K562 (cell line): ENCODE data around the gene ABHD16B. TPM values are rescaled to one million over a fixed set of nuclear protein-coding genes. Genes with fewer than 3 reads are reported as not detected.

Experiments
- ATAC-seq: fragments of 200-7000 bp; cut with Tn5 transposase; 3 replicates; pipeline ENCODE4 v1.9.1; 2020; ENCODE audit warnings: moderate library complexity
- BruUV-seq: library from RNA; stranded (reverse); fragments of 400-500 nt; replicated peaks from 2 replicates; lab custom pipeline; 2021; lab: Mats Ljungman, UMichigan
- CTCF ChIA-PET: fragments of 300-600 bp; formaldehyde crosslinking; extraction: SDS; loops from one replicate; lab custom pipeline; 2021; ENCODE audit warnings: low intra/inter-chr PET ratio; lab: Yijun Ruan, JAX
- POLR2A ChIA-PET: fragments of 300-600, 350-650 bp; sonication (Branson Sonifier 250); formaldehyde crosslinking; extraction: SDS; loops from one replicate; lab custom pipeline; 2021; ENCODE audit warnings: antibody characterized with exemption, inconsistent platforms; lab: Yijun Ruan, JAX
- DNase-seq, 4 experiments: peaks; one replicate each; pipeline versions ENCODE4 v3.0.0 to v3.0.0-alpha.2; 2011 to 2018; ENCODE audit warnings: low spot score in 3 of 4, mixed read lengths in 3 of 4; ENCODE audit errors: extremely low read depth in 1 of 4
- FAIRE-seq: peaks from 2 replicates; lab custom pipeline; 2011; peaks lifted over from hg19 to GRCh38; lab: Jason Lieb, UNC
- H2AFZ ChIP-seq: 2 replicates; pipeline ENCODE4 v1.6.0; 2011; ENCODE audit warnings: low read depth, low read length, control low read depth, inconsistent platforms
- H3K27ac ChIP-seq: fragments of 200-600 bp; 3 replicates; pipeline ENCODE4 v1.8.0; 2011; ENCODE audit warnings: low read depth, mild to moderate bottlenecking, control low read depth, inconsistent platforms, low read length, moderate library complexity, mixed read lengths; ENCODE audit errors: extremely low read depth
- H3K27me3 ChIP-seq, 2 experiments: fragments of 300-600 bp in 1 of 2; 2 replicates in 1 of 2; 3 replicates in 1 of 2; pipeline versions ENCODE4 v1.6.0 to v1.8.0; 2011; ENCODE audit warnings: inconsistent platforms in 2 of 2, low read length in 2 of 2, mild to moderate bottlenecking in 1 of 2, mixed read lengths in 1 of 2, moderate library complexity in 1 of 2; ENCODE audit not compliant: control insufficient read depth in 2 of 2, insufficient read depth in 2 of 2
- H3K36me3 ChIP-seq: fragments of 300-600 bp; 3 replicates; pipeline ENCODE4 v1.8.0; 2011; ENCODE audit warnings: mild to moderate bottlenecking, low read length, inconsistent platforms; ENCODE audit not compliant: control insufficient read depth, insufficient read depth
- H3K4me1 ChIP-seq, 2 experiments: fragments of 200-600 bp in 1 of 2; replicated peaks in 1 of 2; 2 replicates in 1 of 2; 3 replicates in 1 of 2; pipeline versions ENCODE4 v1.5.1 to v1.8.0; 2011; ENCODE audit warnings: inconsistent platforms in 2 of 2, low read length in 2 of 2, mild to moderate bottlenecking in 1 of 2, mixed read lengths in 1 of 2, moderate library complexity in 1 of 2; ENCODE audit not compliant: control insufficient read depth in 2 of 2, insufficient read depth in 2 of 2
- H3K4me2 ChIP-seq: 2 replicates; pipeline ENCODE4 v1.6.1; 2011; ENCODE audit warnings: low read length, control low read depth, inconsistent platforms, mixed read lengths; ENCODE audit not compliant: insufficient read depth
- H3K4me3 ChIP-seq: fragments of 200-600 bp; sonication (generic), shearing (Covaris generic); 2 replicates; pipeline ENCODE4 v1.5.1; 2016; ENCODE audit warnings: control low read depth, inconsistent platforms
- H3K79me2 ChIP-seq: fragments of 200-600 bp; 3 replicates; pipeline ENCODE4 v1.8.0; 2011; ENCODE audit warnings: low read length, inconsistent platforms; ENCODE audit not compliant: control insufficient read depth, insufficient read depth
- H3K9ac ChIP-seq, 2 experiments: 2 replicates each; pipeline versions ENCODE4 v1.6.0 to v1.6.1; 2011; ENCODE audit warnings: low read depth in 2 of 2, low read length in 2 of 2, control low read depth in 1 of 2, inconsistent platforms in 1 of 2, mild to moderate bottlenecking in 1 of 2, mixed read lengths in 1 of 2; ENCODE audit not compliant: insufficient read depth in 1 of 2
- H3K9me1 ChIP-seq: one replicate; pipeline ENCODE4 v1.6.0; 2011; ENCODE audit warnings: inconsistent platforms, mild to moderate bottlenecking, low read length, moderate library complexity; ENCODE audit not compliant: control insufficient read depth, insufficient read depth
- H3K9me3 ChIP-seq: replicated peaks from 2 replicates; pipeline ENCODE4 v1.5.1; 2011; ENCODE audit warnings: low read depth, low read length, inconsistent platforms; ENCODE audit not compliant: control insufficient read depth, insufficient read depth
- H4K20me1 ChIP-seq: replicated peaks from 2 replicates; pipeline ENCODE4 v1.6.1; 2011; ENCODE audit warnings: low read length, inconsistent platforms, mixed read lengths; ENCODE audit not compliant: control insufficient read depth, insufficient read depth
- CEBPZ ChIP-seq: fragments of 150-350 bp; IDR thresholded peaks from 2 replicates; pipeline ENCODE4 v1.6.1; 2014; ENCODE audit warnings: low read depth, mild to moderate bottlenecking, low read length, borderline replicate concordance
- KDM2B ChIP-seq: fragments of 250-450 bp; sonication (Bioruptor Pico); IDR thresholded peaks from 2 replicates; pipeline ENCODE4 v1.8.0; 2021; ENCODE audit warnings: mild to moderate bottlenecking, moderate library complexity
- PHTF2 ChIP-seq: fragments of 250-450 bp; sonication (Bioruptor Pico); IDR thresholded peaks from 2 replicates; pipeline ENCODE4 v1.5.0; 2021; ENCODE audit warnings: mild to moderate bottlenecking
- RBFOX2 ChIP-seq: fragments of 200-400 bp; formaldehyde crosslinking; IDR thresholded peaks from 2 replicates; pipeline ENCODE4 v1.6.1; 2017; ENCODE audit warnings: low read depth, mild to moderate bottlenecking, low read length, moderate library complexity
- WGBS: fragments of 100-300 bp; shearing (Covaris generic); methylation state at CpG from one replicate; pipeline ENCODE4 v1.1.6; 2016; ENCODE audit warnings: low coverage, mixed read lengths; ENCODE audit not compliant: insufficient coverage; ENCODE audit errors: missing lambda C conversion rate; 5-methylcytosine and 5-hydroxymethylcytosine counted together
- in situ Hi-C: fragments of 300-500 bp; cut with MboI; formaldehyde crosslinking; loops from 4 replicates; pipeline ENCODE4 v1.15.0; 2018; ENCODE audit warnings: inconsistent platforms, mixed read lengths
- intact Hi-C: fragments of 100-400 bp; cut with micrococcal nuclease; formaldehyde crosslinking; loops from 2 replicates; pipeline ENCODE4 v1.14.2; 2022
- polyA plus RNA-seq, 8 experiments: library from polyadenylated mRNA; depleted of rRNA in 4 of 8; stranded (reverse) in 5 of 8; unstranded in 3 of 8; fragments of >200 nt; fragmentation: Nextera tagmentation in 2 of 8; fragmentation: Illumina TruSeq in 1 of 8; extraction: Ambion mirVana in 2 of 8; extraction: Trizol in 1 of 8; gene quantifications; 2 replicates each; pipeline versions ENCODE4 v1.2.1 to v1.2.3, GENCODE V29; 2011 to 2014; ENCODE audit warnings: inconsistent platforms in 1 of 8, missing spikeins in 1 of 8
- total RNA-seq, 7 experiments: library from RNA; depleted of rRNA in 6 of 7; stranded (reverse); fragments of >200 nt in 6 of 7; fragmentation: Illumina TruSeq in 2 of 7; extraction: Trizol in 2 of 7; gene quantifications; 2 replicates each; pipeline versions ENCODE4 v1.2.1 to v1.2.3, GENCODE V29; 2011 to 2021; ENCODE audit warnings: low replicate concordance in 1 of 7

Gene ABHD16B
- total and polyA plus RNA-seq, 9 of the 15 experiments (the other 6 are each of a cell fraction or from before 2014, with no cell fraction given) = not detected

GRCh38 chr20:63885264-63886053 lies 24.2 kb downstream of the ABHD16B start:
- no peaks in the 10 kb centered on the region for H3K79me2 ChIP-seq

More at GRCh38 chr20:63885264-63886053, 24.2 kb downstream of the ABHD16B start:
- no peak overlapping the region for H3K4me3 ChIP-seq
- in situ Hi-C loops (no loop called here), intact Hi-C loops (no loop called here)
- BruUV-seq = no TSS peak
- peaks cover 16% of the 10 kb centered on the region for H4K20me1 ChIP-seq
- peak overlapping the region in 1 of 2 experiments; percentile 46; a peak in 1 of 4 replicates for H3K9ac ChIP-seq
- DNase-seq = no peak
- TF ChIP-seq PHTF2 (CRISPR knock-in tag) = no peak
- no peak for TF ChIP-seq CEBPZ
- no peak for TF ChIP-seq KDM2B (CRISPR knock-in tag)
- TF ChIP-seq RBFOX2 = peak; percentile 30; the same call in 1 of the 2 replicates
- H2AFZ ChIP-seq = no peak overlapping the region
- H3K9me1 ChIP-seq = no peaks in the 10 kb centered on the region
- peaks cover 84% of the 10 kb centered on the region; the same call in 2 of the 3 replicates for H3K36me3 ChIP-seq
- no peak for ATAC-seq
- peaks cover 0 to 18% of the 10 kb centered on the region in 2 experiments; a peak in 2 of 5 replicates for H3K4me1 ChIP-seq
- CTCF ChIA-PET = no interaction called here
- H3K27ac ChIP-seq = no peak overlapping the region
- 86% methylated on average over 17 of the region's 27 CpGs for WGBS
- no peaks in the 10 kb centered on the region for H3K27me3 ChIP-seq
- POLR2A ChIA-PET = interaction anchor here (0.9 kb wide), 1 partner anchor 11 kb away, joined by 3 read pairs; no protein-coding TSS in a partner anchor
- H3K9me3 ChIP-seq = no peaks in the 10 kb centered on the region
- no peak overlapping the region for H3K4me2 ChIP-seq
- no peak for FAIRE-seq
